Fibroblast of skin of left quadriceps (primary cell): ENCODE data around the gene ACADVL.
A peak's percentile ranks its signal among the peaks of the same experiment; 100 is the strongest.
"Not testable (repeated sequence)": the region's sequence is repeated elsewhere in the genome, so short reads cannot be mapped to it uniquely, and the experiment has no call there.

Experiments used
- DNase-seq, 2 experiments: peaks; one replicate each; pipeline ENCODE4 v3.0.0-alpha.2; 2013; ENCODE audit warnings: low read depth in 2 of 2

Gene ACADVL

DNA sequence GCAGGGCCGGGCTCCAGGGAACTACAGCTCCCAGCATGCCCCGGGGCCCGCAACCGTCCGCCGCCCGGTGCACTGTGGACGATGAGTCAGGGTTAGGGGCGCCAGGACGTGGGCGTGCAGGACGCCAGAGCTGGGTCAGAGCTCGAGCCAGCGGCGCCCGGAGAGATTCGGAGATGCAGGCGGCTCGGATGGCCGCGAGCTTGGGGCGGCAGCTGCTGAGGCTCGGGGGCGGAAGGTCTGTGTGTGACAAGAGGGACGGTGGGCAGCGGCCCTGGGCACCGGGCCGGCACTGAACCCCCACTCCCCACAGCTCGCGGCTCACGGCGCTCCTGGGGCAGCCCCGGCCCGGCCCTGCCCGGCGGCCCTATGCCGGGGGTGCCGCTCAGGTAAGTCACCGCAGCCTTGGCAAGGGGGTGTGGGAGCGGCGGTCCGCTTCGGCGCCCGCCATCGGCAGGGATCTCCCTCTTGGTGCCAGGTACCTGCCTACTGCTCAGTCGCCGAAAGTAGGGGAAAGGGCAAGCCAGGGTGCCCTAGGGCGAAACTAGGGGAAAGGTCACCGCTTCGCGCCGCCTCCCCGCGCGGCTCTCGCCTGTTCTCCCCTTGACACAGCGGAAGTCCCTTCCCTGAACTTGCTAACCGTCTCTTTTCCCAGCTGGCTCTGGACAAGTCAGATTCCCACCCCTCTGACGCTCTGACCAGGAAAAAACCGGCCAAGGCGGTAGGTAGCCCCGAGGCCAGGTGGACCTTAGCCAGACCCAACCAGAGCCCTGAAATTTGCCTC lies at the start of gene ACADVL, which contains the start of gene DLG4:
Gene ACADVL, plus strand, starts transcription at position 127 of the 781 bp plus-strand sequence. Its CDS starts 47 bp downstream, at position 174.
Gene DLG4, minus strand, starts transcription at position 25 of the 781 bp plus-strand sequence.
- DNase-seq: peak; percentile 61 to 63

DNA sequence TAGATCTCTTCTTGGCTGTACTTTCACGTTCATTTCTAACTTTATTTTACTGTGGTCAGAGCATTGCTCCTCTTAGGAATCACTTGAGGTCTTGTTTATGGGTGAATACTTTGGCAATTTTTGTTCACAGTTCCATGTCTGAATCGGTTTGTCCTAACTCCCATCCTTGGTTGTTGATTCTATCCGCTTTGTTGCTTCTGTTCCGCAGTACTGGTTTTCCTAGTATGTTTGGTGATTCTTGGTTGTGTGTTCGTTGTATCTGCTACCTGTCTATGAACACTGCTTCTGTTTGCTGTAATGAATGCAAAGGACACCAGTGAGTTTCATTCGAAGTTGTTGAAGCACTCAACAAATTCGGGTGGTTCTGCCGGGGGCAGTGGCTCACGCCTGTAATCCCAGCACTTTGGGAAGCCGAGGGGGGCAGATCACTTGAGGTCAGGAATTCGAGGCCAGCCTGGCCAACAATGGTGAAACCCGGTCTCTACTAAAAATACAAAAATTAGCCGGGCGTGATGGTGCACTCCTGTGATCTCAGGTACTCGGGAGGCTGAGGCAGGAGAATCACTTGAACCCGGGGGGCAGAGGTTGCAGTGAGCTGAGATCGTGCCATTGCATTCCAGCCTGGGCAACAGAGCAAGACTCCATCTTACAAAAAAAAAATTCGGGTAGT lies 47.1 kb upstream of the ACADVL start:
- DNase-seq: not testable (repeated sequence)

DNA sequence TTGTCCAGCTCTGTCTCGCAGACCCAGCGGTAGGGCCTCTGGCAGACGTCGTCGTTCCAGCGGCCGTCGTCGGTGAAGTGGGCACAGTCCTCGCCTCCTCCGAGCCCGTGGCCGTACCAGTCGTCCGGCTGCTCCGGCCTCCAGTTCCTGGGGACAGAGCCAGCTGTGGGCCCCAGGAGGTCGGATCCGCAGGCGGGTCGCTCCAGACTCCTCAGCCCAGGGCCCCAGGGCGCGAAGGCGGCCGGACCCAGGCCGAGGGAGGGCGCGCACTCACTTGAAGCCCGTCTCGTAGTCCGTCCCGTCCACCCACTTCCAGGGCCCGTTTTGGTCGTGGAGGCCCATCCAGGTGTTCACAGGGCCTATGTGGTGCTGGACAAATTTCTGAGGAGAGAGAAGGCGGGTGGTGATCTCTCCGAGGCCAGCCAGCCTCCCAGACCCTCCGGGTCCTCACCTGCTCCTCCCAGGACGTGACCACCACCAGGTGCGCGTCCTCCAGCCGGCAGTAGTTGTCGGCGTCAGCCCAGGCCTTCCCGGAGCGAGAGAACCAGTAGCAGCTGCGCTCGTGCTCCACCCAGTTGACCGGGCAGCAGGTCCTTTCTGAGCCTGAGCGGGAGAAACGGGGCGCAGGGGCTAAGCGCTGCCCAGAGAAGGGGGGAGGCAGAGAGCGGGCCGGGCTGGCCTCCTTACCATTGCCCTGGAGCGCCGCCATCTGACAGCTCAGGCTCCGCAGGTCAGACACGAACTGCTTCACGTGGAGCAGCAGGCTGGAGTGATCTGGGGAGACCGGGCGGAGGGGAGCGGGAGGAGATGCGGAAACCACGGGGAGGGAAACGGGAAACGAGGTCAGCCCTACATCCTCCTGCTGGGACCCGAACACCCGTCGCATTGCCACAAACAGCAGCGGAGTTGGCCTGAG lies 45.8 kb upstream of the ACADVL start:
- no peak for DNase-seq

DNA sequence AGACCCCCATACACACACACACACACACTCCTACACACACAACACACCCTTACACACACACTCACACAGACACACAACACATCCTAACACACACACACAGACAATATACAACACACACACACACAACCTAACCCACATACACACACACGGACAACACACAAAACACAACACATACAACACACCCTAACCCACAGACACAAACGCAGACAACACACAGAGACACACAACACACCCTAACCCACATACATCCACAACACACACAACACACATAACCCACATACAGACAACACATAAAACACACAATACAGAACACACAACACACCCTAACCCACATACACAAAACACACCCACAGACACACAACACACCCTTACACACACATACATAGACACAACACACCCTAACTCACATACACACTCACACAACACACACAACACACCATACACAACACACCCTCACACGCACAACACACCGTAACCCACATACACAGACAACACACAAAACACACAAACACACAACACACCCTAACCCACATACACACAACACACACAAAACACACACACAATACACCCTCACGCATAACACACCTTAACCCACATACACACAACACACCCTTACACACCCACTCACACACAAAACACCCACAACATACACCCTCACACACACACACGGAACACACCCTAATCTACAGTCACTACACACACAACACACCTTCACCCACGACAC lies 45.0 kb upstream of the ACADVL start:
- DNase-seq: no peak

DNA sequence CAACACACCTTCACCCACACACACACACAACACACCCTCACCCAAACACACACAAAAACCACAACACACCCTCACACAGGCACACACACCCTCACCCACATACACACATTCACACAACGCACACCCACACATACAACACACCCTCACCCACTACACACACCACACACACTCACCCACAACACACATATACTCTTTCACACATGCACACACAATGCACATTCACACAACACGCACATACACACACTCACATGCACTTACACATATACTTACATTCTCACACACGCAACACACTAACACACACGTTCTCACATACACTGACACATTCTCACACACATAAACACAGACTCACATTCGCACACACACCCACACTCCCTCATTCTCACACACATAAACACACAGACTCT lies 44.4 kb upstream of the ACADVL start:
- DNase-seq: no peak

DNA sequence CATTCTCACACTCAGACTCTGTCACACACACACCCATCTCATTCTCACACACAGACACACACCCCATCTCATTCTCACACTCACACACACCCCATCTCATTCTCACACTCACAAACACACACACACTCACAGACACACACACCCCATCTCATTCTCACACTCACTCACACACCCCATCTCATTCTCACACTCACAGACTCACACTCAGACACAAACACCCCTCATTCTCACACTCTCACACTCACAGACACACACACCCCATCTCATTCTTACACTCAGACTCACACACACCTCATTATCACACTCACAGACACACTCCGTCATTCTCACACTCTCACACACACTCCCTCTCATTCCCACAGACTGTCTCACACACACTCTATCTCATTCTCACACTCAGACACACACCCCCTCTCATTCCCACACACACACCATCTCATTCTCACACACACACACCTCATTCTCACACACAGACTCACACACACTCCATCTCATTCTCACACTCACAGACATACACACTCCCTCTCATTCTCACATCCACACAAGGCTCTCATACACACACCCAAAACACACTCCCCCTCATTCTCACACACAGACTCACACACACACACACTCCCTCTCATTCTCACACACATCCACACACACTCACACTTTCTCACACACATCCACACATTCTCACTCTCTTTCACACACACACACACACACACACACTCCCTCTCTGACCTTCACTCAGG lies 43.5 kb upstream of the ACADVL start:
- no peak for DNase-seq

DNA sequence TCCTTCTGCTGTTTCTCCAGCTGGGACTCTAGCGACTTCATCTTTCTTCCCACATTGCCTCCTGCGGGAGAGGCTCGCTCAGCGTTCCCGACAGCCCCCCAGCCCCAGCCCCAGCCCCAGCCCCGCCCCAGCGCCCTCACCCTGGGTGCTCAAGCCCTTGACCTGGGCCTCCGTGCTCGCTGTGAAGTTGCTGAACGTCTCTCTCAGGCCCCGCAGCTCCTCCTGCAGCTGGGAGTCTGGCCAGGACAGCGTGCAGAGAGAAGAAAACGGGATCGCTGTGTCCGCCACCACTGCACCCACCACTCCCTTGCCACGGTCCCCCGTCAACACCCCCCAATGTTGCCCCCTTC lies 42.9 kb upstream of the ACADVL start:
- no peak for DNase-seq

DNA sequence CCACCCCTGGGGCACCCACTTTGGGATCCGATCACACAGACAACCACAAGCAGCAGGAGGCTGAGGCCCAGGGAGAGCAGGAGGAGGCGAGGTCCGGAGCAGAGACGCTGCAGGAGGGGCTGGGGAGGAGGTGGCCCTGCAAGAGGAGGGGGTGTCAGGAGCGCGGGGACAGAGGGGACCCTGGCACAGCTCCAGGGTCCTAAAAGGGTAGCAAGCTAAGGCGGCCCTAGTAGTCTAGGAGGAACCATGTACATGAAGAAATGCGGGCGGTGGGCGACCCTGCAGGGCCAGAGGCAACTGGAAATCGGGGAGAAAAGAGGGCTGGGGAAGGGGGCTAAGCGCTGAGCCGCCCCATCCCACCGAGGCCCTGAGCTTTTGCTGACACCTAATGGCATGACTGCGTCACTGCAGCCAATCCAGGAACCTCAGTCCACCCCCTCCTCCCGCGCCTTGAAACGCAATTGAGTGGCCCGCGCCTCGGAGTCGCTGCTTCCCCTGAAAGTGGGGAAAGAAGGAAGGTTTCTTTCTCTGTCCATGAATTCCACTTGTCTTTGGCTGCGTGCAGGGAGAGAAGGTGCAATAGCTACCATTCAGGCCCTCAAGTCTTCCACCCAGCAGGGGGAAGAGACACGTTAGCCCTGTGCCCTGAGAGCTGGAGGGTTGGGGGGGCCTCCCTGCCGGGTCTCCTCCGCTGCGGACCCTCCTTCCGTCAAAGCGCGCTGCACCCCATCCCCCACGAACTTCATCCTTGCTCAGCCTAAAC lies 42.4 kb upstream of the ACADVL start:
- DNase-seq: peak; percentile 37 to 44

DNA sequence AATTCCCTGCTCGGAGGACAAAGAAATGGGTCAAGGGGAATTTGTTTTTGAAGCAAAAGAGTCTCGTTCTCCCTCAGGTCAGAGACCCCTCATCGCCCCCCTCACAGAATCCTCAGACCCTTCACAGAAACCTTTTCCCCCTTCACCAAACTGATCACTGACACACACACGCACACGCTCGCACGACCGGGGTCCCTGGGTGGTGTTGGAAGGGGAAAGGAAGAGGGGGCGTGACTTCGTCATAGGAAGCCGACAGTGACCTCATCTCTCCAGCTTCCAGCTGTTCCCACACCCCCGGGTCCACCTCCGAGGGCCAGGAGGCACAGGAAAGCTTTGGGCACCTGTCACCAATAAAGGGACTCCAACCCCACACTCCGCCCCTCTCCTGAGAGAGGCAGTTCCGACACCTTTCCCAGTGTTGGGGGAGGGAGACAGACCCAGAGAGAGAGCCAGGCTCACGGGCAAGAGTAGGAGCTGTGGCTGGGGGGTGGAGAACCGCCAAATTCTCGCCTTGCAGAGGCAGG lies 41.7 kb upstream of the ACADVL start:
- no peak for DNase-seq

DNA sequence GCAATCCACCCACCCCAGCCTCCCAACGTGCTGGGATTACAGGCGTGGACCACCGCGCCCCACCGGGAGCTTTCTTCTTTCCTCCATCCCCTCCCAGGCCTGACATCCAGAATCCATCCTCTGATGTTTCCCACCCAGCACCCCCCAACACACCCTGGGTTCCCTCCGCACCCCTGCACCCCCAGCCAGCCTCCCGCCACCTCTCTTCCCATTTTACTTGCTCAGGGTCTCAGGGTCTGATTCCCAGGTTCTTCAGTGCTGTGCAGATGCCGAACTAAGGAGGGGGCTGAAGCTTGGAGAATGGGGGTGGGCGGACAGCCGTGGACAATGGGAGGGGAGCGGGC lies 40.8 kb upstream of the ACADVL start:
- DNase-seq: no peak

DNA sequence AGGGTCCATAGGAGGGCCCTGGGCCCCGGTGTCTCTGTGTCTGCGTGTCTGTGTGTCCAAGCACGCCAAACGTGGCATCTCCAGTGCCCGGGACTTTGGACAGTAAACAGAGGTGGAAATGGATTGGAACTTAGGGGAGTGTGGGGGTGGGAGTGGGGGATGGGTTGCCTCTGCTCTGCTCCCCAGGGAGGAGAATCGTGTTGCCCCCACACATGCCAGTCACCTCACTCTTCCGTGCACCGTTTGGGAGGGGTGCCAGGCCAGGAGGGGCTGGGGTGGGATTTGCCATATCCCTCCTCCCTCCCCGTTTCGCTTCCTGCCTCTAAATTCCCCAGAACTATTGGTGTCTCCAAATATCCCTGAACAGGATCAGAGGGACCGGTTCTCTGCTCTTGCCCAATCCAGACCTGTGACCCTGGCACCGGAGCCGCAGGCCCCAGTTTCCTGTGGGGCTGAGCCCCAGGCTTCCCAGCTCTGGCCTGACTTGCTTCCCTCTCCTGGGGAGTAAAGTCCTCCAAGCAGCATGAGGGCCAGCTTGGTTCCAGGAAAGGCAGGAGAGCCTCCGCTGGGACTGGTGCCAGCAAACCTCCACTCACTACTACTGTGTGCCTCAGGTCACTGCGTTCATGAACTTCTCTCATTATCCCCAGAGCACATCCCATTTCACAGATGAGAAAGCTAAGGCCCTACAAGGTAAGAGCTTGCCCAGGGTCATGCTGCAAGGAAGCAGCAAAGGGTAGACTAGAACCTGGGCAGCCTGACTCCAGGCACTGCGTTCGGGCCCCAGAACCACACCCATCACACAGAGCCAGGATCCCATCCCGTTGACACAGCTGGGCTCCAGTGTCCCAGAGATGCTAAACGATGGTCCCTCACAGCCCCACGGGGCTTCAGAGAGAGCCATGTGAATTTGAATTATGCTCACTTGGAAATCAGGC lies 40.2 kb upstream of the ACADVL start, which contains the start of gene ASGR1:
Gene ASGR1, minus strand, starts transcription at position 54 of the 938 bp plus-strand sequence. CDS start 807 bp downstream, outside the sequence.
- no peak for DNase-seq

DNA sequence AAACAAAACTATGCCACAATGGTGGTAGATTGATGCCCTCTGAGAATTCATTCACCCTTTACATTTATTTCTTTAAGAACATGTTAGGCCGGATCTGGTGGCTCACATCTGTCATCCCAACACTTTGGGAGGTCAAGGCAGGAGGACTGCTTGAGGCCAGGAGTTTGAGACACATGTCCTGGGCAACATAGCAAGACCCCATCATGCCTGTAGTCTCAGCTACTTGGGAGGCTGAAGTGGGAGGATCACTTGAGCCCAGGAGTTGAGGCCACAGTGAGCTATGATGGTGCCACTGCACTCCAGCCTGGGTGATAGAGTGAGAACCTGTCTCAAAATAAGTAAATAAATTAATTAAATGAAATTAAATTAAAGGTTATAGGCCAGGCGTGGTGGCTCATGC lies 37.6 kb upstream of the ACADVL start:
- not testable (repeated sequence) for DNase-seq

DNA sequence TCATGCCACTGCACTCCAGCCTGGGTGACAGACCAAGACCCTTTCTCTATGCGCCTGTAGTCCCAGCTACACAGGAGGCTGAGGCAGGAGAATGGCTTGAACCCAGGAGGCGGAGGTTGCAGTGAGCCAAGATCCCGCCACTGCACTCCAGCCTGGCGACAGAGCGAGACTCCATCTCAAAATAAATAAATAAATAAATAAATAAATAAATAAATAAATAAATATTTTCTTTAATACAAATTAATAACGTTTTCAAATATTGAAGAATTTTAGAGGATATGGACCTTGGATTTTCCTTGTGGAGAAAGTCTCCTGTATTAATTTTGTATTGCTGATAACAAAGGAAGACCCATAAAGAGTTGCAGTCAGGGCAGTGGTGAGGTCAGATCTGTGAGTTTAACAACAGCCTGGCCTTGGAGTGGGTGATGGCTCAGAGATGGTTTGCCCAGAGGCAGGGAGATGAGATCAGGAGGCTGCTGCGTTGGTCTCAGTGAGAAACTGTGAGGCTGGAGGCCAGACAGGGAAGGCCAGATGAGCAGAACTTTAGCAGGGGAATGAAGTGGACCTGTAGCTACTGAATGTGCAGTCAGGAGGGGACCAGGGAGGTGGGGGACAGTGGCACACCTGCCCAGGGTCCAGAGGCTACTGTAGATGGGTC lies 36.2 kb upstream of the ACADVL start:
- DNase-seq: no peak

DNA sequence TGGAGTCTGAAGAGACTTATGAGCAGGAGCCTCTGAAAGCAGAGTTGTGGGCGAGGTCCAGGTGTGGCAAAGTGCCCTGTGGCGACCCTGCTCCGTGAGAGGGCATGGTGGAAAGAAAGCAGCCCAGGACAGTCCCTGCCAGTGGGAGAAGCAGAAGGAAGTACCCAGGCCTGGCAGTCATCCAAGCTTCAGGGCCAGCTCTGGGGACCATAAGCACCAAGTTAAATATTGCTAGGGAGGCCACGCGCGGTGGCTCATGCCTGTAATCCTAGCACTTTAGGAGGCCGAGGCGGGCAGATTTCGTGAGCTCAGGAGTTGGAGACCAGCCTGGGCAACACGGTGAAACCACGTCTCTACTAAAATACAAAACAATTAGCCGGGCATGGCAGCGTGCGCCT lies 35.6 kb upstream of the ACADVL start:
- DNase-seq: no peak

DNA sequence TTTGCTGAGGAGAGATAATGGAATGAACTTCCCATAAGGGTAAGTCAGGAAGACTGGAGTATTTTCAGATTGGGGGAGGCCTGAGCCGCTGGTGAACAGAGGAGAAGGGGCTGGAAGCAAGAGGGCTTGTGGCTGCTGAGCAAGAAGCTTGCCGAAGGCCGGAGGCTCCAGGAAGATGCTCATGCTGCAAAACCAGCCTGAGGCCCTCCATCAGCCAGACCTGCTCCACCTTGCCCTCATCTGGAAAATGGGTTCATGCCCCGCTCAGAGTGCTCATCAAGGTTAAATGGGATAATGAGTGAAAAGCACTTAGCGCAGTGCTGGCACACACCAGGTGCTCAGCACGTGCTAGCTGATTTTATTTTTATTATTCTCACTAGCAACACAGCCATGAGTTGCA lies 35.1 kb upstream of the ACADVL start:
- DNase-seq: no peak

DNA sequence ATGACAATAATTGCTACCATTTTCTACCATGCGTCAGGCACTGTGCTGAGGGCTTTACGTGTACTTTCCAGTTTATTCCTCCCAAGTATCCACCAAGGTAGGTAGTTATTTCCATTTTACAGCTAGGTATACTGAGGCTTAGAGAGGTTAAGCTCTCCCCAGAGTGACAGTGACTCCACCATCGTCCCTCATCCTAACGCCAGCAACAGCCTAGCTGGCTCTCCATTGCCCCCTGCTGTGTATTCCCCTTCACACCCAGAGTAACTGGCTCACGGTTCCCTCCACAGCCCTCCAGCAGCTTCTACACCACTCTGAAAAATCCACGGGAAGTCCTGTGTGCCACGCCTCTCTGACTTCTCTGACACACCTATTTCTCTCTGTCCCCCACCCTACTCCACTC lies 33.5 kb upstream of the ACADVL start:
- DNase-seq: no peak

DNA sequence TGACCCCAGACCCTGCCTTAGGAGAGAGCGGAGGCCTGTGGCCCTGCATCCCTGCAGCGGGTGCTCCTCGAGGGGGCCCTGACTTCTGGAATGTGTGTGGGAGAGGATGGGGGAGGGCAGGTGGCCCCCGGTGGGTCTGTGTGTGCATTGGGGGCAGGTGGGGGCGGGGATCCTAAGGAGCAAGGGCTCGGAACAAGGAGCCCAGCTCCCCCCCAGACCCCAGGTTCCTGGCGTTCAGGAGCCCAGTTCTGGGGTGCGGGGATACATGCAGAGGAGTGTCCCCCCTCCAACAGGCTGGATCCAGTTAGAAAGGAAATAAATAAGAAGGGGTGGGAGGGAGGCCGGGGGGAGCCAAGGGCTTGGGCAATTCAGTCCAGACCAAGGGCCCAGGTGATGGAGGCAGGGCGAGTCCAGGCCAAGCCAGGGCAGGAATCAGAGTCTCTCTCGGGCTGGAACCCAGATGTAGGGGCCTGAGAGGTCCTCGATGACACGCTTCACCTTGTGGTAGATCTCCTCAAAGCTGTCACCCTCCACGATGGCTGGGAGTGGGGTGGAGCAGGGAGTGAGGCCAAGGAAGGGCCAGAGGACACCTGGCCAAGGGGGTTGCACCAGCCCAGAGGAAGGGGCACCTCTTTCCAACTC lies 29.3 kb upstream of the ACADVL start:
- no peak for DNase-seq

DNA sequence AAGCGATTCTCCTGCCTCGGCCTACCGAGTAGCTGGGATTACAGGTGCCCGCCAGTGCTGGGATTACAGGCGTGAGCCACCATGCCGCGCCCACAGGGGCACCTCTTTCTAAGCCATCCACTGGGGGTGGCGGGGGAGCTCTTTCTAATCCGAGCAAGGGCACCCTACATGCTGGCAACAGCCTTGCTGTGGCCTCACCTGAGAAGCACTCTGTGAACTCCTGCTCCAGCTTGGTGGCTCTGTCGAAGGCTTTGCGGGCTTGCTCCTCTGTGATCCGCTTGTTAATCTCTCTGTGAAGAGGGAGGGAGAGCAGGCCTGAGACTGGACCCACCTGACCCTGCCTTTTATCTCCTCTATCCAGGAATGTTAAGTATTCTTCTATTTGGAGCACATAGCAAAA lies 28.7 kb upstream of the ACADVL start:
- DNase-seq: no peak
